HG02759 (cell line): Measurements from ENCODE around the gene SLC6A1.

Experiments
- ATAC-seq: cut with Tn5 transposase; IDR thresholded peaks from one replicate; pipeline ENCODE4 v1.9.1; 2021; ENCODE audit warnings: mild to moderate bottlenecking, moderate library complexity; ENCODE audit not compliant: unreplicated experiment

Gene SLC6A1

DNA sequence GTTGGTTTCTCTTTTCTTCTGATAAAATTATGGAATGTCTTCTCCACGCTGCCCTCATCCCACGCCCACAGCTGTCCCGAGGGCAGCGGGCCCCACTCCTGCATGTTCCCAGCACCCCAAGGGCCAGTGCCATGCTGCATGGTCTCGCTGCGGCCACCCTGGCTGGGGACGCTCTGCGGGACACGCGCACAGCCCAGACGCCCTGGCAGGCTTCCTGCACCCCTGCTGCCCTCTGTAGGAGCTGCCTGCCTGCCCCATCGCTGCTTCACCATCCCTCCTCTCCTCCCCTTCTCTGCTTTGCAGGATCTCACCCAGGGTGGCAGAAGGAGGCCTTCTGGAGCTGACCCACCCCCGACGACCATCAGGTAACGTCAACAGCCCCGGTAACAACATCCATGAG lies 22.8 kb downstream of the SLC6A1 start:
- no peak for ATAC-seq

DNA sequence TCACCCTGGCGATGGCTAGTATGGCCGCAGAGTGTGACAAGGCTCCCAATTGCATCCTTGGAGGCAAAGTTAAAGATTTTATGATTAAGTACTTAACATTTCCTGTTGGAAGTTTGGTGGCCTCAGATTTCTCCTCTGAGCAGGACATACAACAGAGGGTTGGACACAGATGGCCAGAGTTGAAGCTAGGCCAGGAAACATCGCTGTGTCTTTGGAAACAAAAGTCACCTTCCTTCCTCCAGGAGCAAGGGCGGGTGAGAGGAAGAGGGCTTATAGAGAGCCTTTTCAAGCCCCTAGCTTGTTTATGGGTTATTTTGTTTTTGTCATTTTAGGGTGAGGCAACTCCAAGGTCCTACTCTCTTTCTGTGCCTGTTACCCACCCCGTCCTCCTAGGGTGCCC lies 24.2 kb downstream of the SLC6A1 start:
- ATAC-seq: no peak

DNA sequence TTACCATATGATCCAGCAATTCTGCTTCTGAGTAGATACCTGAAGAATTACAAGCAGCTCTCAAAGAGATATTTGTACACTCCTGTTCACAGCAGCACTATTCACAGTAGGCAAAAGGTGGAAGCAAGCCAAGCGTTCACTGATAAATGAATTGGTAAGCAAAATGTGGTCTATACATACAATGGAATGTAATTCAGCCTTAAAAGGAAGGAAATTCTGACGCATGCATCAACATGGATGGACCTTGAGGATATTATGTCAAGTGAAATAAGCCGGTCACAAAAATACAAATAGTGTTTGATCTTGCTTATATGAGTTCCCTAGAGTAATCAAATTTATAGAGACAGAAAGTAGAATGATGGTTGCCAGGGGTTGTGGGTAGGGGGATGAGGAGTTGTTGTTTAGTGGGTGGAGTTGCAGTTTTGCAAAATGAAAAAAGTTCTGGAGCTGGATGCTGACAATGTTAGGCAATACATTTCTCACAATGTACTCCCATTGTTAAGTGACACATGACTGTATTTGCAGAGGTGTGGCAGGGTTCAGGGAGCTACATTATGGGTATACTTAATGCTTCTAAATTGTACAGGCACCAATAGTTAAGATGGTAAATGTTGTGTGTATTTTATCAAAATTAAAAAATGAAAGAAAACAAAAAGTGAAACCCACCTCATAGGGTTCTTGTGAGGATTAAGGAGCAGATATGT lies 26.7 kb downstream of the SLC6A1 start:
- no peak for ATAC-seq

GRCh38 chr3:11020764-11021163 lies 28.2 kb downstream of the SLC6A1 start:
- no peak for ATAC-seq

- no peak for ATAC-seq
These were observed 29.1 kb downstream of the SLC6A1 start for GRCh38 chr3:11021611-11022011.

DNA sequence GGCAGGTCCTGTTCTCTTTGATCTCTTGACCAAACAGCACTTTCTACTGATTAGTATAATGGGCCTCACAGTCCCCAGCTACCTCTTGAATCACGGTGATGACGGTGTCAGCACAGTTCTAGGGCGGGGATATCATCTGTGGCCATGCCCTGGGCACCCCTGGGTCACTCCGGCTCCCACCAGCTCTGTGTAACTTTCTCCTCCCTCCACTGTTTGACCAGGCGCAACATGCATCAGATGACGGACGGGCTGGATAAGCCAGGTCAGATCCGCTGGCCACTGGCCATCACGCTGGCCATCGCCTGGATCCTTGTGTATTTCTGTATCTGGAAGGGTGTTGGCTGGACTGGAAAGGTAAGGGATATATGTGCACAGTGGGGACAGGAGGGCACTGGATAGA lies 29.6 kb downstream of the SLC6A1 start:
- no peak for ATAC-seq

DNA sequence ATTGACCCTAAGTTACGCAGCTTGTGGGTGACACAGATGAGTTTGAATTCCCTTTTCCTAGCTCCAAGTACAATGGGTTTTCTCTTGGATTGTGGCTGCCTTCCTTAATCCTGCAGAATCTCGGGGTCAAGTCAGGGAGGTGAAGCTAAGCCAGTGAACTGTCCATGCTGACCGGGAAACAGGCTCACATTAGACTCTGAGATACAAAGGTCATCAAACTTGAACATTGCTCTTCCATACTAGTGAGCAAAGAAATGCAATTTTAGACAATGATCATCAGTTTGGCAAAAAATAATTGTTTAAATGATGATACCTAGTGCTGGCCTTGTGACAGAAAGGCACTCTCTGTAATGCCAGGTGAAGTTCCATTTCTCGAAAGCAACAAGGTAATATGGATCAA lies 31.6 kb downstream of the SLC6A1 start:
- no peak for ATAC-seq

DNA sequence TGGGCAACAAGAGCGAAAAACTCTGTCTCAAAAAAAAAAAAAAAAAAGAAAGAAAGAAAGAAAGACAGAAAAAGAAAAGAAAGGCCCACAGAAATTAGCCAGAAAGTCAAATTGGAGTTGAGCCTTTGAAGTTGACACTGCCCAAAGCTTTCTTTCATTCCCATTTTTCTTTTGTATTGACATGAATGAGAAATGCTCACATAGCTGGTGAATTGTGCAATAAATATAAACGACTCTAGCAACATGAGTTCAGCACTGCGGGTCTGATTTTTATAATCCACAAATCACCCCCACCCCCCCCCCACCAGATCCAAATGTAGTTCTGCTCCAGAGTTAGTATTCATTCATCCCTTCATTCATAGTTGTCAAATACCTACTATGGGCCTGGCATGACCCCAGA lies 37.4 kb downstream of the SLC6A1 start:
- ATAC-seq: no peak

DNA sequence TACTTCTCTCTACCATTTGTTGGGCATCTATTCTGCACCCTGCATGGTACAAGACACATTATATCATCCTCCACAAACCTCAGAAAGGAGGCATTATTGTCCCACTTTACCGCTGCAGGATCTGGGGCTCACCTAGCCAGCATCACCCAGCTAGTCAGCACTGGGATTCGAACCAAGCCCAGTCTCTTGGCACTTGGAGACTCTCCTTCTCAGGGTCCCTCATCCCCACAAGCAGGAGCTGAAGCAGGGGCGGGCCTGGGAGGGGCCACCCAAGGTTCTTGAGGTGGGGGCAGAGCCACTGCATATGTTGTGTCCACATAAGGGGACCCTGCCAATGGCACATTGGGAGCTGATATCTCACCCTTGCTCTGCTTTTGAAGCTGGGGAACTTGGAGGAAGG lies 41.3 kb downstream of the SLC6A1 start:
- ATAC-seq: no peak

- no peak for ATAC-seq
These were observed 41.9 kb downstream of the SLC6A1 start for GRCh38 chr3:11034309-11034985.

GRCh38 chr3:11035757-11036505 lies 43.4 kb downstream of the SLC6A1 start:
- ATAC-seq: no peak

DNA sequence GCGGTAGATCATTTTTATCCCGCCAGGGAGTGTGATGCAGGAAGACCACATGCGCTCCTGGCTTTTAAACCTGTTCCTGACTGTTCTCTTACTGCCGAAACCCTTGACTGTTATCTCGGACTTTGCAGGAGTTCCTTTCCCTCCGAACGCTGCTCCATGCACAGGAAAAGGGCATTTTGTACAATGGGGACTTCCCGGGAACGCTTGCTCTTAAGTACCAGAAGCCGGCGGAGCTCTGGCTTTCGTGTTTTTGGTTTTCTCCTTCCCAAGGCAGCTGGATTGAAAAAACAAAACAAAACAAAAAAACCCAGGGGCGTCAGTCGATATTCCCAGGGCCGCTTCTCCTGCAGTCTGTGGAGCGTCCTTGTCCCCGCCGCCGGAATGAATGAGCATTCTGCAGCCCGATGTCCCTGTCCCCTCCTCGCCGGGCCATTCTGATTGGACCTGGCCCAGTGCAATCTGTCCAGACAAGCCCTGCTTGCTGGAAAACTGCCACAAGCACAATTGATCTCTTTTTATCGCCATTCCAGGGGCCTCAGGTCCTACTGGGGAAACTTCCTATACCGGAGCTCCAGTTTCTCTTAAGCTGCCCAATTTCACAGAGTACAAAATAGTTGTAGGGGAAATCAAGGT lies 44.8 kb downstream of the SLC6A1 start:
- ATAC-seq: no peak

GRCh38 chr3:11037976-11038375 lies 45.4 kb downstream of the SLC6A1 start:
- no peak for ATAC-seq

GRCh38 chr3:11045536-11045935 lies 53.0 kb downstream of the SLC6A1 start:
- no peak for ATAC-seq

DNA sequence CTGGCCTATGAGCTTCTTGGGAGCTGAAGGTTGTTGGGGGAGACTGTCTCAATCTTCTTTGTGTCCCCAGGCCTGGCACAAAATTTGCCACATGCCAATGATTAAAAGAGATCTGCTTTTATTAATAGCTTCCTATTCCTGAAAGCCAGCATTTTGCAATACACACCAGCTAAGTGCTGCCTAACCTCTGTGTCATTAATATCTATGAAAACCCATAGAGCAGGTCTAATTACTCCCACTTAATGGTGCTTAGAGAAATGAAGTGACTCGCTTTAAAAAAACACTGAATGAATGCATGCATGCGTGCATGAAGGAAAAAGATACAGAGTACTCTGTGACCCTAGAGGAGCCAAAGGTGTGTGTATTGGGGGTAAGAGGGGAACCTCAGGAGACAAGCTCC lies 55.0 kb downstream of the SLC6A1 start:
- ATAC-seq: no peak

GRCh38 chr3:11050666-11051323 lies 58.2 kb downstream of the SLC6A1 start:
- ATAC-seq: no peak

DNA sequence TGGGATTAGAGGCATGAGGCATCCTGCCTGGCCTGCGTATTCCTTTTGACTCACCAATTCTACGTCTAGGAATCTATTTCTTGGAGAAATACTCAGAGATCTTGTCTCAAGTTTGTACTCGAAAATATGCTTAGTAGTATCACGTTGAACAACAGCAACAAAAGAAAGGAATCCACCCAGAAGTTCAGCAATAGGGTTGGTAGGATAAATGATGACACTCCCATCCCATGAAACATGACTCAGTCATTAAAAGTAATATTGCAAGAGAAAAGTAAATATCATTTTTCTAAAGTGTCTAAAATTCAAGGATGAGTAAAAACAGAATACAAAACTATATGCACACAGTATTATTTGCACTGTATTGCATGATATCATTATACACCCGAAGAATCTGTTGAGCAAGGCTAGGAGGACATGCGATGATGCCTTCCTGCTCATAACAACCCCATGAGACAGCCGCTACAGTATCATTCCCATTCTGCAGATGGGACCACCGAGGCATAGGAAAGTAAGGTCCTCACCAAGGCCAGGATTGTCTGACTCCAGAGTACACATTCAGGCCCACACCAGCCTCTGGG lies 61.5 kb downstream of the SLC6A1 start:
- no peak for ATAC-seq

GRCh38 chr3:11054739-11055438 lies 62.3 kb downstream of the SLC6A1 start:
- ATAC-seq: no peak

- ATAC-seq: no peak
These were observed 62.9 kb downstream of the SLC6A1 start for GRCh38 chr3:11055496-11055895.

GRCh38 chr3:11056531-11057050 lies 64.0 kb downstream of the SLC6A1 start:
- ATAC-seq: no peak
